Ectodermal cell (in vitro differentiated cells): ENCODE results near the gene DNM1.
"Not testable (repeated sequence)": the region's sequence is repeated elsewhere in the genome, so short reads cannot be mapped to it uniquely, and the experiment has no call there.

Experiments
- H3K27ac ChIP-seq: 2 replicates; pipeline ENCODE4 v1.7.0; 2013; ENCODE audit warnings: mild to moderate bottlenecking, low read depth, low read length; ENCODE audit not compliant: insufficient read depth, poor library complexity, severe bottlenecking
- H3K27me3 ChIP-seq: 2 replicates; pipeline ENCODE4 v1.7.0; 2013; ENCODE audit warnings: mild to moderate bottlenecking, low read length; ENCODE audit not compliant: insufficient read depth, control insufficient read depth, poor library complexity, severe bottlenecking
- H3K36me3 ChIP-seq: one replicate; pipeline ENCODE4 v1.7.0; 2013; ENCODE audit warnings: low read length; ENCODE audit not compliant: control insufficient read depth, insufficient read depth
- H3K4me1 ChIP-seq: one replicate; pipeline ENCODE4 v1.7.0; 2013; ENCODE audit warnings: low read length; ENCODE audit not compliant: control insufficient read depth, insufficient read depth
- H3K4me3 ChIP-seq: 2 replicates; pipeline ENCODE4 v1.7.0; 2013; ENCODE audit warnings: low read depth, low read length, control low read depth; ENCODE audit not compliant: insufficient read depth
- H3K9me3 ChIP-seq: 2 replicates; pipeline ENCODE4 v1.7.0; 2013; ENCODE audit warnings: mild to moderate bottlenecking, low read length, moderate library complexity; ENCODE audit not compliant: control insufficient read depth
- WGBS, 2 experiments: methylation state at CpG; one replicate each; pipeline ENCODE4 v1.1.7; 2013; ENCODE audit warnings: missing lambda C conversion rate in 2 of 2; 5-methylcytosine and 5-hydroxymethylcytosine counted together

The DNM1 gene

DNA sequence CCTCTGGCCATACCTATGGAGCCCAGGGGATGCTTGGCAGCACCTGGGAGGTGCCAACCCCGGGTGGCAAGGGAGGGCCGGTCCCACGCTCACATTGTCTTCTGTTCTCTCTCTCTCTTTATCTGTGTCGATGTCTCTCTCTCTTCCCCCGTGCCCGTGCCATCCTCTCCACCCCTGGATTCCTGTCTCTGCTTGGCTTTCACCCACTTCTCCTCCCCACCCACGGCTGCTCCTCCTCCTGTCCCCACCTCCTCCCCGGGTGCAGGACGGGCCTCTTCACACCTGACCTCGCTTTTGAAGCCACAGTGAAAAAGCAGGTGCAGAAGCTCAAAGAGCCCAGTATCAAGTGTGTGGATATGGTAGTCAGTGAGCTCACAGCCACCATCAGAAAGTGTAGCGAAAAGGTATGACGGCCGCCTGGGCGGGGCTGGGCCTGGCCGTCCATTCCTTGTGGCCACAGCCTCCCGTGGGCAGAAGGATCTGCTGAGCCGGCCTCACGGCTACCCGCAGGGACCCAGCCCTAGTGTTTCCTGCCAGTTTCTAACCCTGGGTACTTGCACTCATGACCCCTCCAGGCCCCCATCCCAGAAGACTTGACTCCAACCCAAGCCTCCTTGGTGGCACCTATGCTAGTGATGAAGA lies 22.7 kb downstream of the DNM1 start:
- peaks cover 3% of the 10 kb centered on the region for H3K36me3 ChIP-seq

DNA sequence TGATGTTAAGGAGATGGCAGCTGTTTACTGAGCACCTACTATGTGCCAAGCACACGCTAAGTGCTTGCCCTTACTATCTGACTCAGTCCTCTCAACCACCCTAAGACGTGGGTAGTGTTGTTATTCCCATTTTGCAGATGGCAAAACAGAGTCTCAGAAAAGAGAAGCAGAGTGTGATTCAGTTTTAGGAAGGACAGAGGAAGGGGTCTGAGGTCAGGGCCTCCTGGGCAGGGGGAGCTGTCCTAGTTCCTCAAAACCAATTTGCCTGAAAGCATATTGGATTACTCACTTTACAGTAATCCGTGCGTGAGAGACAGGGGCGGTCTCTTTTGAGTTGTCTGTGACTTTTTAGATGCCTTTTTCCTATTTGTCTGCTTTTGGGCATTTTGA lies 23.2 kb downstream of the DNM1 start:
- H3K4me3 ChIP-seq: no peak overlapping the region
- WGBS, 2 experiments: 93 to 95% methylated on average over 5 of the region's 5 CpGs
- H3K27me3 ChIP-seq: no peaks in the 10 kb centered on the region
- H3K36me3 ChIP-seq: peaks cover 3% of the 10 kb centered on the region
- H3K27ac ChIP-seq: no peak overlapping the region
- no peaks in the 10 kb centered on the region for H3K9me3 ChIP-seq
- no peaks in the 10 kb centered on the region for H3K4me1 ChIP-seq

More for the DNA sequence above, 22.7 kb downstream of the DNM1 start:
- Histone ChIP-seq H3K27ac (no peak overlapping the region), H3K9me3 (no peaks in the 10 kb centered on the region), H3K4me3 (no peak overlapping the region), H3K27me3 (no peaks in the 10 kb centered on the region), H3K4me1 (no peaks in the 10 kb centered on the region)
- 95% methylated on average over 19 of the region's 19 CpGs for WGBS, 2 experiments

DNA sequence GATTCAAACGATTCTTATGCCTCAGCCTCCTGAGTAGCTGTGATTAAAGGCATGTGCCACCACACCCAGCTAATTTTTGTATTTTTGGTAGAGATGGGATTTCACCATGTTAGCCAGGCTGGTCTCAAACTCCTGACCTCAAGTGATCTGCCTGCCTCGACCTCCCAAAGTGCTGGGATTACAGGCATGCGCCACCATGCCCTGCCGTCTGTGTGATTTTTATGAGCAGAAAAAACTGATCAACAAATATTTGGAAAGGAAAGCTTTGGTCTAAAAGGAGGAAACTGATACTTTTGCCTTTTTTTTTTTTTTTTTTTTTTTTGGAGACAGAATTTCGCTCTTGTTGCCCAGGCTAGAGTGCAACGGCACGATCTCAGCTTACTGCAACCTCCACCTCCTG lies 27.7 kb downstream of the DNM1 start:
- 94 to 95% methylated on average over 7 of the region's 7 CpGs for WGBS, 2 experiments
- not testable (repeated sequence) for H3K27ac ChIP-seq, H3K4me1 ChIP-seq, H3K36me3 ChIP-seq, H3K27me3 ChIP-seq, H3K4me3 ChIP-seq, H3K9me3 ChIP-seq

DNA sequence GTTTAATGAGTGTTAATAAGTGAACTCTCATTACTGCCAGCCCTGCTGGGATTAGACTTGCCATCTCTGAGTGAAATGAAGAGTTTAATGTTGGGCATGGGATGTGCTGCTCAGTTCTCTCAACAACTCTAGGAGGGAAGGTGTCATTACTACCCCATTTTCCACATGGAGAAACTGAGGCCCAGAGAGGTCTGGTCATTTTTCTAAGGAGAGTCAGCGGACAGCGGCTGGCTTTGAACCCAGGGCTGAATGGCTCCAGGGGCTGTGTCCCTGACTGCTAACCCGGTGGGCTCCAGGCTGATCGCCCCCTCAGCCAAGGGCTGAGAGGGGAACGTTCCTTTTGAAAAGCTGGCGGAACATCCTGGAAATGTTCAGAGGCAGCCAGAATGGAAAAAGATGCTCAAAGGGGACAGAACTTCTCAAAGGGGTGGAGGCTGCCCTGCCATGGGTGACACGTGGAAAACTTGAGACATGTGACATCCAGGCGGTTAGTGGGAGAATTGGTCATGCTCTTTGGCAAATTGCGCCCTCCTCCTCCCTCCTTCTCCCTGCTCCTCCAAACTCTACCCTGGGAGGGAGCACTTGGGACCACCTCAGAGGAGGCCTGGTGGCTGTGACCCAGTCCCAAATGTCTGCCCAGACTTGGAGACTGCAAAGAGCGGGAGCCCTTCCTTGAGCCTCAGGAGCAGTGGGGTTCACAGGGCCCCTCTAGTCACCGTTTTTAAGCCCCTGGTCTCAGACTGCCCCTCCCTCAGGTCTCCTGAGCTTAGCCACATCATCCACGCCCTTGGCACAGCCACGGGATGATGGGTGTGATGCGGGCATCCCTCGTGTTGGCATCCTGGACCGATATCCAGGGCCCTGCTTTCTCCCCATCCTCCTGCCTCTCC lies 28.7 kb downstream of the DNM1 start:
- Histone ChIP-seq H3K4me3 (no peak overlapping the region), H3K4me1 (no peaks in the 10 kb centered on the region), H3K36me3 (no peaks in the 10 kb centered on the region), H3K27ac (no peak overlapping the region), H3K27me3 (no peaks in the 10 kb centered on the region), H3K9me3 (no peaks in the 10 kb centered on the region)
- WGBS, 2 experiments: 85% methylated on average over 16 of the region's 16 CpGs

DNA sequence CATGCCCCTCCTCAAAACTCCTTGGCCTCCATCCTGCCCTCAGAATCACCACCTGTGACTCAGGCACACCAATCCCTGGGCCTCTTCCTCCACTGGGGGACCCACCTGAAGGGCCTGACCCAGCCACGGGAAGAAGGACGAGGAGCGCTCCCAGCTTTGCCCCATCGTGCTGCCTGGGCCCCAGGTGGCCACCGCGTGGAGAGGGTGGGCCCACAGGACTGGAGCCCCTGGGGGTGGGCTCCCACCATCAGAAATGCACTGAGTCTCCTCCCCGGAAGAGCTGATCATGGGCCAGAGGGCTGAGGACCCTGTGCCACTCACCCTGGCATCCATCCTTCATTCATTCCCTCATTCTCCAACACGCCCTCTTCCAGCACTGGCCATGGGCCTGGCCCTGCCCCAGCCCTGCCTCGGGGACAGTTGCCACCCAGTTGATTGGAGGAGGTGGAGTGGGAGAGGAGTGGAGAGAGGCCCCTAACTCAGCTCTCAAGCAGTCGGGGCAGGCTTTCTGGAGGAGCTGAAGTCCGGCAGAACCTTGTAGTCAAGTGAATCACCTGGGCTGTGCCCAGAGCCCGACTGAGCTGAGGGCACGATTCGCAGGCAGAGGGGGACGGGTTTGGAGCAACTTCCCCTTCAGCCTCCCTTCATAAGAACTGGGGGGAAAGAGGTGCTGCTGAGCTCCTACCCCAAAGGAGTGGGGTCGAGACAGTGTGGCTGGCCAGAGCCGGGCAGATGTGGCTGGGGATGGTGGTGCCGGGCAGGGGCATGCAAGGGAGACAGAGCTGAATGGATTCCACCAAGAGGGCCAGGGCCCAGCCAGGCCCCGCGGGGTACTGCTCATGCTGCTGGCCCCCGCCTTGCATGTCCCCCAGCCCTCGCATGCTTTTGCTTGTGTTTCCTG lies 29.6 kb downstream of the DNM1 start:
- Histone ChIP-seq H3K36me3 (no peaks in the 10 kb centered on the region), H3K27ac (no peak overlapping the region), H3K4me1 (no peaks in the 10 kb centered on the region), H3K9me3 (no peaks in the 10 kb centered on the region), H3K27me3 (no peaks in the 10 kb centered on the region), H3K4me3 (no peak overlapping the region)
- WGBS, 2 experiments: 91 to 92% methylated on average over 22 of the region's 22 CpGs

DNA sequence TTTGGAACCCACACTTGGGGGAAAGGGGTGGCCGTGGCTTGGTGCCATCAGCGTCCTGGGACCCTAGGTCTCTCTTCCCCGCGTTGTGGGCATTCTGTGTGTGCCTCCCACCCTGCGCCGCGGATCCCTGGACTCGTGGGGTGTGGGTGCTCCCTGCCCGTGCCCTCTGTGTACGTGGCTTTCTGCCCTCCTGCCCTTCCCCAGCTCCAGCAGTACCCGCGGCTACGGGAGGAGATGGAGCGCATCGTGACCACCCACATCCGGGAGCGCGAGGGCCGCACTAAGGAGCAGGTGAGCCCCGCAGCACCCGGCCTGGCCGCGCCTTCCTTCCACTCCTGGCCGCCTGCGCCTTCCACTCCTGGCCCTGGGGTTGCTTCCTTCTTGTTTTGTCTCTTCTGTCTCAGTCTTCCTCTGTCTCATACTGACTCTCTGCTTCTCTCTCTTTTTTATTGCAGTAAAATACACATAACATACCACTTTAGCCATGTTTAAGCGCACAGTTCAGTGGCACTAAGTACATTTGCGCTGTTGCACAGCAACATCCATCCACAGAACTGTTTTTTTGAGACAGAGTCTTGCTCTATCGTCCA lies 30.7 kb downstream of the DNM1 start:
- no peaks in the 10 kb centered on the region for H3K9me3 ChIP-seq
- WGBS, 2 experiments: 94% methylated on average over 28 of the region's 28 CpGs

DNA sequence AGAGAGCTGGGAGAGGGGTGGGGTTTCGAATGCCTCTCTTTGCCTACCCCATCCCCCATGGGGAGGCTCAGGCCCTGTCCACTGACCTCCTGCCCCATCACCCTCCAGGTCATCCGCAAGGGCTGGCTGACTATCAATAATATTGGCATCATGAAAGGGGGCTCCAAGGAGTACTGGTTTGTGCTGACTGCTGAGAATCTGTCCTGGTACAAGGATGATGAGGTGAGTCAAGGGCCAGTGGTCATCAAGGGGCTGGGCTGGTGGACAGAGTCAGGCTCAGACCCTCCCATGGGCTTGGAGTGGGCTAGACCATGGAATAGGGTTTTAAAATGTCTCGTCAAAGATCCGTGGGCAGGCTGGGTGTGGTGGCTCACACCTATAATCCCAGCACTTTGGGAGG lies 38.9 kb downstream of the DNM1 start:
- H3K27me3 ChIP-seq: no peaks in the 10 kb centered on the region
- no peaks in the 10 kb centered on the region for H3K36me3 ChIP-seq
- H3K4me3 ChIP-seq: no peak overlapping the region
- no peaks in the 10 kb centered on the region for H3K9me3 ChIP-seq
- H3K4me1 ChIP-seq: peaks cover 23% of the 10 kb centered on the region
- H3K27ac ChIP-seq: no peak overlapping the region
- WGBS, 2 experiments: 92 to 97% methylated on average over 4 of the region's 4 CpGs

More for the DNA sequence above, 30.7 kb downstream of the DNM1 start:
- H3K4me1 ChIP-seq: no peaks in the 10 kb centered on the region
- H3K27me3 ChIP-seq: no peaks in the 10 kb centered on the region
- no peak overlapping the region for H3K27ac ChIP-seq
- H3K4me3 ChIP-seq: no peak overlapping the region
- no peaks in the 10 kb centered on the region for H3K36me3 ChIP-seq

DNA sequence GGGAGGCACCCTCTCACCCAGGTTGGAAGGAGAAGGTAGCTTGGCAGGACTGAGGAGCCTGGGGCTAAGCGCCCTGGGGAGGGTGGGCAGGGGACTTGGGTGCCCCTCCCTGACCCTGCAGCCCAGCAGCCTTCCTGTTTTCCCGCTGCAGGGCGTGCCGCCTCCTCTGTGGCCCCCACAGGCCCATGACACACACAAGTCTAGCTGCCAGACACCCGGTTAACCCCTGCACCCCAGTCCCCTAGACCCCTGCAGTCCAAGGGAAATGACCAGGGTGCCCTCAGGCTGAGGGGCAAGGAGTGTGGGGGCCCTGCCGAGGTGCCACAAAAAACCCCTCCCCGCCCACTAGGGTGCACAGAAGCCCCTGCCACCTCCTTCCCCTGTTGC lies 39.6 kb downstream of the DNM1 start:
- WGBS, 2 experiments: 87 to 94% methylated on average over 7 of the region's 7 CpGs
- peaks cover 23% of the 10 kb centered on the region for H3K4me1 ChIP-seq
- H3K27ac ChIP-seq: no peak overlapping the region
- no peaks in the 10 kb centered on the region for H3K9me3 ChIP-seq
- H3K27me3 ChIP-seq: no peaks in the 10 kb centered on the region
- H3K36me3 ChIP-seq: no peaks in the 10 kb centered on the region
- no peak overlapping the region for H3K4me3 ChIP-seq

DNA sequence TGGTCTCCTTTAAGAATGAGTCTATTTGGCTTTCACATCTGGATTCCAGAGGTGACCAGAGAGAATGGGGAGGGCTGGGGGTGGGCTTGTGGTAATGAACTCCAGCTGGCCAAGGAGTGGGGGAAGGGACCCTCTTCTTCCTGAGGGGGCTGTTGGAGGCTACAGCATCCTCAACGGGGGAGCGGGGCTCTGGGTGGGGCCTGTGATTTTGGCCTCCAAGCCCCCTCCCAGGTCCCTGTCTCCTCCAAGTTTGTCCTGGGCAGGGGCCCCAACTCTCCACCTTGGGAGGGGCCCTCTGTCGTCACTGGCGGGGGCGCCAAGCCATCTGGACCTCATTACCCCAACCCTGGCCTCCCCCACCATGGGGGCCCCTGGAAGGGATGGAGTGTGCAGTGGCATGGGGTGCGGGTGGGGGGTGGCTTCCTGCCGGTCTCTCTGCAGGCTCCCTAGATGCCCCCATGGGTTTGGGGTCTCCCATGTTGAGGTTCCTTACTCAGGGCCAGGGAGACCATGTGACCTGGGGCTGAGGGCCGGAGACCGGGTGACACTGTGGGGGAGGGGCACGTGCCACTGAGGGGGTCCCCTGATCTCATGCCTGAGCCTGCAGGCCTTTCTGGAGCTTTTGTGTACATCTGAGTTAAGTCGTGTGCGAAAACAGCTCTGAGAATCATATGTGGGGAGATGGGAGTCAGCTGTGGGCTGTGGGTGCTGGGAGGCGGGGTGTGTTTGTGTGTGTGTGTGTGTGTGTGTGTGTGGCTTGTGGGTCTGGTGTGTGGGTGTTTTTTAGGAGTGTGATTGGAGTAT lies 40.2 kb downstream of the DNM1 start:
- H3K36me3 ChIP-seq: peaks cover 1% of the 10 kb centered on the region
- H3K4me1 ChIP-seq: peaks cover 23% of the 10 kb centered on the region
- no peak overlapping the region for H3K27ac ChIP-seq
- H3K9me3 ChIP-seq: no peaks in the 10 kb centered on the region
- 88 to 89% methylated on average over 12 to 13 of the region's 13 CpGs for WGBS, 2 experiments
- no peak overlapping the region for H3K4me3 ChIP-seq
- no peaks in the 10 kb centered on the region for H3K27me3 ChIP-seq
